GM13976 (cell line): Measurements from ENCODE around the gene CBX5.
"Not testable (repeated sequence)": the region's sequence is repeated elsewhere in the genome, so short reads cannot be mapped to it uniquely, and the experiment has no call there.

Experiments
- DNase-seq: peaks from one replicate; pipeline ENCODE4 v3.0.0; 2012; ENCODE audit warnings: low spot score
- in situ Hi-C: fragments of 300-500 bp; cut with MboI; formaldehyde crosslinking; loops from one replicate; pipeline ENCODE4 v1.12.0; 2022; ENCODE audit warnings: low sequenced_read_pairs, mixed read lengths, inconsistent platforms; ENCODE audit not compliant: unreplicated experiment
- TF ChIP-seq, protein P1 (sequence below): IDR thresholded peaks from 2 replicates; pipeline ENCODE4 v1.5.1; 2012; ENCODE audit warnings: borderline replicate concordance, mild to moderate bottlenecking; ENCODE audit not compliant: insufficient read depth; ENCODE audit errors: extremely low read depth, missing control alignments, control extremely low read depth

Gene CBX5

GRCh38 chr12:54230555-54230954, 49.4 kb downstream of the CBX5 start:
- in situ Hi-C loops = no loop called here
- DNase-seq = no peak

GRCh38 chr12:54229624-54230212, 50.2 kb downstream of the CBX5 start:
- DNase-seq = no peak
- in situ Hi-C loops = no loop called here
- TF ChIP-seq, protein P1, sequence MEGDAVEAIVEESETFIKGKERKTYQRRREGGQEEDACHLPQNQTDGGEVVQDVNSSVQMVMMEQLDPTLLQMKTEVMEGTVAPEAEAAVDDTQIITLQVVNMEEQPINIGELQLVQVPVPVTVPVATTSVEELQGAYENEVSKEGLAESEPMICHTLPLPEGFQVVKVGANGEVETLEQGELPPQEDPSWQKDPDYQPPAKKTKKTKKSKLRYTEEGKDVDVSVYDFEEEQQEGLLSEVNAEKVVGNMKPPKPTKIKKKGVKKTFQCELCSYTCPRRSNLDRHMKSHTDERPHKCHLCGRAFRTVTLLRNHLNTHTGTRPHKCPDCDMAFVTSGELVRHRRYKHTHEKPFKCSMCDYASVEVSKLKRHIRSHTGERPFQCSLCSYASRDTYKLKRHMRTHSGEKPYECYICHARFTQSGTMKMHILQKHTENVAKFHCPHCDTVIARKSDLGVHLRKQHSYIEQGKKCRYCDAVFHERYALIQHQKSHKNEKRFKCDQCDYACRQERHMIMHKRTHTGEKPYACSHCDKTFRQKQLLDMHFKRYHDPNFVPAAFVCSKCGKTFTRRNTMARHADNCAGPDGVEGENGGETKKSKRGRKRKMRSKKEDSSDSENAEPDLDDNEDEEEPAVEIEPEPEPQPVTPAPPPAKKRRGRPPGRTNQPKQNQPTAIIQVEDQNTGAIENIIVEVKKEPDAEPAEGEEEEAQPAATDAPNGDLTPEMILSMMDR = no peak

More at GRCh38 chr12:54230555-54230954, 49.4 kb downstream of the CBX5 start:
- TF ChIP-seq, protein P1 = no peak

DNA sequence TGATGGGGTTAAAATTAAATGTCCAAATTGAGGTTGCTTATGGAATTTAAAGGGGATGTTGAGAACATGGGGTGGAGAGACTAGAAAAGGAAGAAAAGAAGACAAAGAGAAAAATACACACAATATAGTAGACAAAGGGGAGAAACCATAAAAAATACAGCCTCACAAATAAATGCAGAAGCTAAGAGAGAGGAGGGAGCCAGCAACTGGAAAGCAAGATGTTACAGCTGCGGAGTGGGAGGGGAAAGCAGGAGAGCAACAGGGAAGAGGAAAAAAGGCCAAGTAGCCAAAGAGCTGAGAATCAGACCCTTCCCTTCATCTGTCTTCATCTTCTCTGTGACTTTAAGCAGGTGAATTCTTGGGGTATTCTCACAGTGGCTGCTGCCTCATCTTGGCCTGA, 51.5 kb downstream of the CBX5 start:
- TF ChIP-seq, protein P1 = no peak
- in situ Hi-C loops = no loop called here
- no peak for DNase-seq

DNA sequence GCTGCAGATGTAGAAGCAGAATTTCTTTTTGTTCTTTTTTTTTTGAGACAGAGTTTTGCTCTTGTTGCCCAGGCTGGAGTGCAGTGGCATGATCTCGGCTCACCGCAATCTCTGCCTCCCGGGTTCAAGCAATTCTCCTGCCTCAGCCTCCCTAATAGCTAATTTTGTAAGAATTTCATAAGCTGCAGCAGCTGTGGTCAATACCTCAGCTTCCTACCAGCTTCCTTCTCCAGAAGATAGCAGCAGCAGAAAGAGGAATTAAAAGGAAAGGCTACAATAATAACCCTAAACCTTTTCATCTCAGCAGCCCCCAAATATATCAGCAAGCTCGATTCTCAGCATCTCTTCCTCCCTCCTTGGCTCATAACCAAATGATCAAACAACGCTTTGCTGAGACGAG, 52.0 kb downstream of the CBX5 start:
- in situ Hi-C loops, DNase-seq: not testable (repeated sequence)

DNA sequence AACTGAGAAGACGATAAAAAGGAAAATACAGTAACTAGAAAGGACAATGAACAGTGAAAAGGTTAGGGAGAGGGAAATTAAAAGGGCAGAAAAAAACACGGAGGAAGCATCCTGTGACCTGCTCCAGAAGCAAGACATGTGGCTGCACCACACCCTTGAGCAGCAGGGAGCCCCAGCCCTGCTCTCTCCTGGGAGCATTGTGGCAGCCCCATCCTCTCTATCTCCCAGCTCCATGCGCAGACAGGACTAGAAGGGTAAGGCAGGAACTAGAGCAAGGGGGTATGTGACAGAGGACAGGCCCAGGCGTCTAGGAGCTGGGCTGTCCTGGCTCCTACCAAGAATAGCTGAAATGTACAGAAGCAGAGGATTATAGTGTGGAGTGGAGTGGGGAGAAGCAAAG, 52.5 kb downstream of the CBX5 start:
- TF ChIP-seq, protein P1 = no peak
- no peak for DNase-seq
- in situ Hi-C loops = no loop called here

DNA sequence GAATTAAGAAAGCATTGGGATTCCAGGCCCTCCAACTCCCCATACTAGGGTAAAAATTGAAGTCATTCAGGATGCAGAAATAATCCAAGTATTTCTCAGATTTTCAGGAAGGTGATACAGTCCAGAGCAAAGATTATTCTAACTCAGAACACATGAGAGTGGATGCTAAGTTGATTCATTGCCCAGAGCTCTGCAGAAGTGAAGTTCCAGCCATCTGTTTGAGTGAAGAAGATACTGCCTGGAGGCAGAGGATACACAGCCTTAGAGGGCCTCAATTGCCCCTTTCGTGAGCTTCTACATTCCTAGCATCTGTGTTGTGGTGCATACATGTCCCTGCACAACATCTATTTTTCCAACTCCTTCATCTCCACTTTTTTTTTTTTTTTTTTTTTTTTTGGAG, 54.3 kb downstream of the CBX5 start:
- TF ChIP-seq, protein P1 = no peak
- in situ Hi-C loops = no loop called here
- DNase-seq = no peak

DNA sequence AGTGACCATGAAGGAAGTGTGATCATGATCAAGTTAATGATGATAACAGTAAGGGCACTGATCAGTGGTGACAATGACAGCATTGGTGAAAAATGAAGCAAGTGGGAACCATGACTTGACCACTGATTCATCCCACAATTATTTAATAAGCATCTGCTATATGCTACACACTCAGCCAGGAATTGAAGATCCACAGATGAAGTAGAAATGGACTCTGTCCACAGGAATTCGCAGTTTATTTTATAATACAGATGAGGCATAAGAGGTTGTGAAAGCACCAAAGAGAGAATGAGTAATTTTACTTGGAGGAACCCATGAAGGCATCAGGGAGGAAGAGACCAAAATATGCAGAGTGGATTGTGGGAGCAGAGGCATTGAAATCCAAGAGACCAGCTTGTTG, 57.3 kb downstream of the CBX5 start:
- TF ChIP-seq, protein P1 = no peak
- in situ Hi-C loops = no loop called here
- DNase-seq = no peak
